K562 (cell line): ENCODE measurements around the gene SCTR. TPM values are rescaled to one million over a fixed set of nuclear protein-coding genes. Genes with fewer than 3 reads are reported as not detected.

Source experiments
- ATAC-seq: fragments of 200-7000 bp; cut with Tn5 transposase; 3 replicates; pipeline ENCODE4 v1.9.1; 2020; ENCODE audit warnings: moderate library complexity
- BruUV-seq: library from RNA; stranded (reverse); fragments of 400-500 nt; replicated peaks from 2 replicates; lab custom pipeline; 2021; lab: Mats Ljungman, UMichigan
- CTCF ChIA-PET: fragments of 300-600 bp; formaldehyde crosslinking; extraction: SDS; loops from one replicate; lab custom pipeline; 2021; ENCODE audit warnings: low intra/inter-chr PET ratio; lab: Yijun Ruan, JAX
- POLR2A ChIA-PET: fragments of 300-600, 350-650 bp; sonication (Branson Sonifier 250); formaldehyde crosslinking; extraction: SDS; loops from one replicate; lab custom pipeline; 2021; ENCODE audit warnings: antibody characterized with exemption, inconsistent platforms; lab: Yijun Ruan, JAX
- DNase-seq, 4 experiments: peaks; one replicate each; pipeline versions ENCODE4 v3.0.0 to v3.0.0-alpha.2; 2011 to 2018; ENCODE audit warnings: low spot score in 3 of 4, mixed read lengths in 3 of 4; ENCODE audit errors: extremely low read depth in 1 of 4
- FAIRE-seq: peaks from 2 replicates; lab custom pipeline; 2011; peaks lifted over from hg19 to GRCh38; lab: Jason Lieb, UNC
- H2AFZ ChIP-seq: 2 replicates; pipeline ENCODE4 v1.6.0; 2011; ENCODE audit warnings: low read depth, low read length, control low read depth, inconsistent platforms
- H3K27ac ChIP-seq: fragments of 200-600 bp; 3 replicates; pipeline ENCODE4 v1.8.0; 2011; ENCODE audit warnings: low read depth, mild to moderate bottlenecking, control low read depth, inconsistent platforms, low read length, moderate library complexity, mixed read lengths; ENCODE audit errors: extremely low read depth
- H3K27me3 ChIP-seq, 2 experiments: fragments of 300-600 bp in 1 of 2; 2 replicates in 1 of 2; 3 replicates in 1 of 2; pipeline versions ENCODE4 v1.6.0 to v1.8.0; 2011; ENCODE audit warnings: inconsistent platforms in 2 of 2, low read length in 2 of 2, mild to moderate bottlenecking in 1 of 2, mixed read lengths in 1 of 2, moderate library complexity in 1 of 2; ENCODE audit not compliant: control insufficient read depth in 2 of 2, insufficient read depth in 2 of 2
- H3K36me3 ChIP-seq: fragments of 300-600 bp; 3 replicates; pipeline ENCODE4 v1.8.0; 2011; ENCODE audit warnings: mild to moderate bottlenecking, low read length, inconsistent platforms; ENCODE audit not compliant: control insufficient read depth, insufficient read depth
- H3K4me1 ChIP-seq, 2 experiments: fragments of 200-600 bp in 1 of 2; replicated peaks in 1 of 2; 2 replicates in 1 of 2; 3 replicates in 1 of 2; pipeline versions ENCODE4 v1.5.1 to v1.8.0; 2011; ENCODE audit warnings: inconsistent platforms in 2 of 2, low read length in 2 of 2, mild to moderate bottlenecking in 1 of 2, mixed read lengths in 1 of 2, moderate library complexity in 1 of 2; ENCODE audit not compliant: control insufficient read depth in 2 of 2, insufficient read depth in 2 of 2
- H3K4me2 ChIP-seq: 2 replicates; pipeline ENCODE4 v1.6.1; 2011; ENCODE audit warnings: low read length, control low read depth, inconsistent platforms, mixed read lengths; ENCODE audit not compliant: insufficient read depth
- H3K4me3 ChIP-seq: fragments of 200-600 bp; sonication (generic), shearing (Covaris generic); 2 replicates; pipeline ENCODE4 v1.5.1; 2016; ENCODE audit warnings: control low read depth, inconsistent platforms
- H3K79me2 ChIP-seq: fragments of 200-600 bp; 3 replicates; pipeline ENCODE4 v1.8.0; 2011; ENCODE audit warnings: low read length, inconsistent platforms; ENCODE audit not compliant: control insufficient read depth, insufficient read depth
- H3K9ac ChIP-seq, 2 experiments: 2 replicates each; pipeline versions ENCODE4 v1.6.0 to v1.6.1; 2011; ENCODE audit warnings: low read depth in 2 of 2, low read length in 2 of 2, control low read depth in 1 of 2, inconsistent platforms in 1 of 2, mild to moderate bottlenecking in 1 of 2, mixed read lengths in 1 of 2; ENCODE audit not compliant: insufficient read depth in 1 of 2
- H3K9me1 ChIP-seq: one replicate; pipeline ENCODE4 v1.6.0; 2011; ENCODE audit warnings: inconsistent platforms, mild to moderate bottlenecking, low read length, moderate library complexity; ENCODE audit not compliant: control insufficient read depth, insufficient read depth
- H3K9me3 ChIP-seq: replicated peaks from 2 replicates; pipeline ENCODE4 v1.5.1; 2011; ENCODE audit warnings: low read depth, low read length, inconsistent platforms; ENCODE audit not compliant: control insufficient read depth, insufficient read depth
- H4K20me1 ChIP-seq: replicated peaks from 2 replicates; pipeline ENCODE4 v1.6.1; 2011; ENCODE audit warnings: low read length, inconsistent platforms, mixed read lengths; ENCODE audit not compliant: control insufficient read depth, insufficient read depth
- BHLHE40 ChIP-seq: IDR thresholded peaks from 2 replicates; pipeline ENCODE4 v1.6.1; 2011; ENCODE audit warnings: low read length, improper control_type of control experiment
- HLTF ChIP-seq: fragments of 450-650 bp; IDR thresholded peaks from 2 replicates; pipeline ENCODE4 v1.6.1; 2016
- MAFG ChIP-seq: fragments of 450-650 bp; conservative IDR thresholded peaks from 2 replicates; pipeline ENCODE4 v1.6.1; 2016; ENCODE audit warnings: missing genetic modification characterization, missing compliant biosample characterization
- SOX6 ChIP-seq: fragments of 450-650 bp; IDR thresholded peaks from 2 replicates; pipeline ENCODE4 v1.6.1; 2014; ENCODE audit warnings: mild to moderate bottlenecking
- SPI1 ChIP-seq: IDR thresholded peaks from 2 replicates; pipeline ENCODE4 v1.6.1; 2011; ENCODE audit warnings: low read depth, low read length, control low read depth, borderline replicate concordance
- ZNF316 ChIP-seq: fragments of 450-650 bp; IDR thresholded peaks from 2 replicates; pipeline ENCODE4 v1.6.1; 2016
- WGBS: fragments of 100-300 bp; shearing (Covaris generic); methylation state at CpG from one replicate; pipeline ENCODE4 v1.1.6; 2016; ENCODE audit warnings: low coverage, mixed read lengths; ENCODE audit not compliant: insufficient coverage; ENCODE audit errors: missing lambda C conversion rate; 5-methylcytosine and 5-hydroxymethylcytosine counted together
- in situ Hi-C: fragments of 300-500 bp; cut with MboI; formaldehyde crosslinking; loops from 4 replicates; pipeline ENCODE4 v1.15.0; 2018; ENCODE audit warnings: inconsistent platforms, mixed read lengths
- intact Hi-C: fragments of 100-400 bp; cut with micrococcal nuclease; formaldehyde crosslinking; loops from 2 replicates; pipeline ENCODE4 v1.14.2; 2022
- polyA plus RNA-seq, 8 experiments: library from polyadenylated mRNA; depleted of rRNA in 4 of 8; stranded (reverse) in 5 of 8; unstranded in 3 of 8; fragments of >200 nt; fragmentation: Nextera tagmentation in 2 of 8; fragmentation: Illumina TruSeq in 1 of 8; extraction: Ambion mirVana in 2 of 8; extraction: Trizol in 1 of 8; gene quantifications; 2 replicates each; pipeline versions ENCODE4 v1.2.1 to v1.2.3, GENCODE V29; 2011 to 2014; ENCODE audit warnings: inconsistent platforms in 1 of 8, missing spikeins in 1 of 8
- total RNA-seq, 7 experiments: library from RNA; depleted of rRNA in 6 of 7; stranded (reverse); fragments of >200 nt in 6 of 7; fragmentation: Illumina TruSeq in 2 of 7; extraction: Trizol in 2 of 7; gene quantifications; 2 replicates each; pipeline versions ENCODE4 v1.2.1 to v1.2.3, GENCODE V29; 2011 to 2021; ENCODE audit warnings: low replicate concordance in 1 of 7
- TF ChIP-seq, protein P1 (sequence below): fragments of 250-450 bp; sonication (Bioruptor Pico); IDR thresholded peaks from 2 replicates; pipeline ENCODE4 v1.9.0; 2021; ENCODE audit warnings: mild to moderate bottlenecking

The SCTR gene
- total and polyA plus RNA-seq, 9 of the 15 experiments (the other 6 are each of a cell fraction or from before 2014, with no cell fraction given): not detected

DNA sequence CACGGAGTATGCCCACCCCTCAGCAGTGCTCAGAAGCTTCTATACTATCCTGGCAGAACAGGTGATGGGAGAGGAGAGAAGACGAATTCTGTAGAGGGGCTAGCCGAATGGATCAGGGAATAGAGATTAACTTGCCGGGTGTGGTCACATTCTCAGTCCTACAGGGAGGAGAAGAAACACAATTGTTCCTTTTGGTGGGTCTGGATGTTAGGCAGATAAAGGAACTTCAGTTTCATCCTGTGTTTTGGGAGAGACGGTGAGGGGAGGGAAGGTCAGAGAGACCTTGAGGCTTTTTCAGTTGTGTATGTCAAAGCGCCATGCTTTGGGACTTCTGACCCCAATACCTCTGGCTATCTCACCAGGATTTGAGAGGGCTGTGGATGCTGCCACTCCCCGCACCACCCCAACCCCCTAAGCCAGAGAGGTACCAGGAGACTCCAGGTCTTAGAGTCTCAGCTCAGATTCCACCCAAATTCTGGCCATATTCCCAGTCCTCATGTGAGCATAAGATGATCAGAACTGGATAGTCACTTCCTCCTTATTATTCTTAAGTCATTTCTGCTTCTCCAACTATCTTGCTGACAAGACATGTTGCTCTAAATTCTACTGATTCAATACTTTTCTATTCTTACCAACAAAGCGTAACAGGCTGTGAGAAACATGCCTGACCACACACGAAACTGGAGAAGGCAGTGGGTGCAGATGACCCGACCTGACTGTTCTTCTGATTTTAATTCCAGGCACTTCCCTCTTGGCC, 94.9 kb downstream of the SCTR start:
- no peak for ATAC-seq
- peaks cover 10 to 30% of the 10 kb centered on the region in 2 experiments; a peak in 4 of 5 replicates for H3K27me3 ChIP-seq
- H3K4me1 ChIP-seq: peaks cover 9 to 33% of the 10 kb centered on the region in 2 experiments

More for the DNA sequence above, 94.9 kb downstream of the SCTR start:
- WGBS: 42% methylated on average over 9 of the region's 10 CpGs
- no peaks in the 10 kb centered on the region for H3K9me3 ChIP-seq
- in situ Hi-C loops: no loop called here
- H3K79me2 ChIP-seq: no peaks in the 10 kb centered on the region
- H3K36me3 ChIP-seq: no peaks in the 10 kb centered on the region
- ChIA-PET CTCF (no interaction called here), POLR2A (interaction anchor here (0.6 kb wide), 1 partner anchor 86 kb away, joined by 3 read pairs; no protein-coding TSS in a partner anchor)
- H2AFZ ChIP-seq: no peak overlapping the region
- H3K9me1 ChIP-seq: no peaks in the 10 kb centered on the region
- no peak overlapping the region for H3K4me2 ChIP-seq
- H3K27ac ChIP-seq: no peak overlapping the region
- intact Hi-C loops: no loop called here
- DNase-seq (peak in 1 of 4 experiments; percentile 5), FAIRE-seq (no peak)
- H4K20me1 ChIP-seq: 0 out of 2 replicates have a peak, but pooled peaks cover 3% of the 10 kb centered on the region
- BruUV-seq: no TSS peak
- no peak for TF ChIP-seq HLTF
- peak; percentile 32; the same call in 1 of the 2 replicates for TF ChIP-seq MAFG (tag)
- peak; percentile 55; the same call in 1 of the 2 replicates for TF ChIP-seq SPI1
- TF ChIP-seq, protein P1, sequence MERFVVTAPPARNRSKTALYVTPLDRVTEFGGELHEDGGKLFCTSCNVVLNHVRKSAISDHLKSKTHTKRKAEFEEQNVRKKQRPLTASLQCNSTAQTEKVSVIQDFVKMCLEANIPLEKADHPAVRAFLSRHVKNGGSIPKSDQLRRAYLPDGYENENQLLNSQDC (CRISPR knock-in tag): no peak
- TF ChIP-seq SOX6: peak; percentile 25; the same call in 1 of the 2 replicates
- 0 out of 2 replicates have a peak, but pooled peaks have one; percentile 31 for TF ChIP-seq BHLHE40
- TF ChIP-seq ZNF316: peak; percentile 68
- H3K4me3 ChIP-seq: no peak overlapping the region
- no peak overlapping the region for H3K9ac ChIP-seq
